GM12878 (cell line): ENCODE results near the gene ELFN2. TPM values are rescaled to one million over a fixed set of nuclear protein-coding genes. Genes with fewer than 3 reads are reported as not detected.

Source experiments
- ATAC-seq: fragments of 200-7000 bp; cut with Tn5 transposase; 3 replicates; pipeline ENCODE4 v1.9.1; 2020; ENCODE audit warnings: mild to moderate bottlenecking, moderate library complexity
- BruUV-seq: library from RNA; stranded (reverse); fragments of 400-500 nt; replicated peaks from 2 replicates; lab custom pipeline; 2021; lab: Mats Ljungman, UMichigan
- CTCF ChIA-PET: fragments of 300-600 bp; sonication (Branson Sonifier 250); formaldehyde crosslinking; extraction: SDS; loops from one replicate; lab custom pipeline; 2021; ENCODE audit warnings: inconsistent platforms; lab: Yijun Ruan, JAX
- POLR2A ChIA-PET: fragments of 350-600 bp; formaldehyde crosslinking; extraction: SDS; loops from one replicate; lab custom pipeline; 2021; ENCODE audit warnings: inconsistent platforms; lab: Charles Lee
- RAD21 ChIA-PET: fragments of 300-600 bp; sonication (Branson Sonifier 250); formaldehyde crosslinking; loops from one replicate; lab custom pipeline; 2023; ENCODE audit warnings: antibody characterized with exemption; ENCODE audit not compliant: unreplicated experiment; lab: Charles Lee
- SMC1A ChIA-PET: fragments of 300-600 bp; sonication (Branson Sonifier 250); formaldehyde crosslinking; loops from one replicate; lab custom pipeline; 2023; ENCODE audit not compliant: unreplicated experiment, uncharacterized antibody; lab: Charles Lee
- DNase-seq: peaks from one replicate; pipeline ENCODE4 v3.0.0-alpha.2; 2011; ENCODE audit warnings: low read depth, low spot score
- FAIRE-seq: peaks from 3 replicates; lab custom pipeline; 2011; peaks lifted over from hg19 to GRCh38; lab: Jason Lieb, UNC
- H2AFZ ChIP-seq: 2 replicates; pipeline ENCODE4 v1.6.0; 2011; ENCODE audit warnings: low read depth, low read length, control low read depth; ENCODE audit not compliant: control insufficient read depth
- H3K27ac ChIP-seq: 2 replicates; pipeline ENCODE4 v1.5.1; 2011; ENCODE audit warnings: control low read depth; ENCODE audit not compliant: control insufficient read depth, insufficient read depth
- H3K27me3 ChIP-seq, 2 experiments: replicated peaks in 1 of 2; 2 replicates each; pipeline versions ENCODE4 v1.6.0 to v1.6.1; 2011; ENCODE audit warnings: low read length in 1 of 2; ENCODE audit not compliant: control insufficient read depth in 2 of 2, insufficient read depth in 2 of 2
- H3K36me3 ChIP-seq, 2 experiments: 2 replicates each; pipeline ENCODE4 v1.5.1; 2011; ENCODE audit warnings: low read length in 1 of 2; ENCODE audit not compliant: control insufficient read depth in 2 of 2, insufficient read depth in 2 of 2
- H3K4me1 ChIP-seq: 2 replicates; pipeline ENCODE4 v1.6.1; 2011; ENCODE audit warnings: mild to moderate bottlenecking, low read length, moderate library complexity, mixed read lengths; ENCODE audit not compliant: control insufficient read depth, insufficient read depth
- H3K4me2 ChIP-seq: 2 replicates; pipeline ENCODE4 v1.6.0; 2011; ENCODE audit warnings: control low read depth; ENCODE audit not compliant: control insufficient read depth, insufficient read depth
- H3K4me3 ChIP-seq: fragments of 200-600 bp; sonication (generic); 2 replicates; pipeline ENCODE4 v1.5.1; 2016
- H3K79me2 ChIP-seq: 2 replicates; pipeline ENCODE4 v1.6.0; 2011; ENCODE audit warnings: low read length; ENCODE audit not compliant: control insufficient read depth, insufficient read depth
- H3K9ac ChIP-seq: 2 replicates; pipeline ENCODE4 v1.8.0; 2011; ENCODE audit warnings: low read length, control low read depth, mixed read lengths; ENCODE audit not compliant: control insufficient read depth, insufficient read depth
- H3K9me3 ChIP-seq: replicated peaks from 3 replicates; pipeline ENCODE4 v1.5.1; 2011; ENCODE audit warnings: mild to moderate bottlenecking, low read length; ENCODE audit not compliant: control insufficient read depth, insufficient read depth
- H4K20me1 ChIP-seq: 2 replicates; pipeline ENCODE4 v1.6.0; 2011; ENCODE audit not compliant: control insufficient read depth, insufficient read depth
- CEBPB ChIP-seq, 2 experiments: fragments of 150-350 bp in 1 of 2; IDR thresholded peaks; 2 replicates each; pipeline ENCODE4 v1.6.1; 2012 to 2014; ENCODE audit warnings: low read depth in 2 of 2, low read length in 2 of 2, borderline replicate concordance in 1 of 2, inconsistent platforms in 1 of 2
- HDAC6 ChIP-seq: fragments of 200-600 bp; sonication (generic); IDR thresholded peaks from one replicate; pipeline ENCODE4 v1.8.0; 2017; ENCODE audit warnings: antibody characterized with exemption; ENCODE audit not compliant: unreplicated experiment
- IKZF2 ChIP-seq, 2 experiments: fragments of 450-650 bp; IDR thresholded peaks; 2 replicates each; pipeline ENCODE4 v1.6.1; 2017; ENCODE audit warnings: mild to moderate bottlenecking in 2 of 2, moderate library complexity in 2 of 2
- MTA3 ChIP-seq: IDR thresholded peaks from 2 replicates; pipeline ENCODE4 v1.6.1; 2012; ENCODE audit warnings: low read length, inconsistent platforms, borderline replicate concordance
- POLR2AphosphoS5 ChIP-seq: IDR thresholded peaks from 2 replicates; pipeline ENCODE4 v1.6.1; 2011; ENCODE audit warnings: mild to moderate bottlenecking, low read length, inconsistent platforms
- SREBF1 ChIP-seq: IDR thresholded peaks from 2 replicates; pipeline ENCODE4 v1.6.1; 2012; ENCODE audit warnings: mild to moderate bottlenecking, low read length
- YBX1 ChIP-seq: fragments of 450-650 bp; IDR thresholded peaks from 2 replicates; pipeline ENCODE4 v1.6.1; 2016; ENCODE audit warnings: antibody characterized with exemption
- ZSCAN29 ChIP-seq: fragments of 450-650 bp; IDR thresholded peaks from 2 replicates; pipeline ENCODE4 v1.6.1; 2017; ENCODE audit warnings: mild to moderate bottlenecking, moderate library complexity
- WGBS: methylation state at CpG from one replicate; pipeline ENCODE4 v1.1.6; 2016; ENCODE audit warnings: low lambda C conversion rate; ENCODE audit not compliant: insufficient replicate concordance, insufficient coverage; ENCODE audit errors: missing lambda C conversion rate; 5-methylcytosine and 5-hydroxymethylcytosine counted together
- in situ Hi-C: fragments of 300-500 bp; cut with MboI; formaldehyde crosslinking; loops from 9 replicates; pipeline ENCODE4 v1.14.3; 2018; ENCODE audit warnings: mixed read lengths
- intact Hi-C: fragments of 100-400 bp; cut with micrococcal nuclease; formaldehyde crosslinking; loops from one replicate; pipeline ENCODE4 v1.14.2; 2022; ENCODE audit not compliant: unreplicated experiment
- polyA plus RNA-seq, 11 experiments: library from polyadenylated mRNA; depleted of rRNA in 4 of 11; unstranded in 6 of 11; stranded (reverse) in 5 of 11; fragments of >200 nt; fragmentation: Nextera tagmentation in 4 of 11; fragmentation: Illumina TruSeq in 1 of 11; extraction: Ambion mirVana in 4 of 11; extraction: Trizol in 1 of 11; gene quantifications; 1 replicate in 1 of 11; 2 replicates in 10 of 11; pipeline versions ENCODE4 v1.2.1 to v1.2.3, GENCODE V29; 2011 to 2016; ENCODE audit warnings: inconsistent platforms in 2 of 11, missing spikeins in 2 of 11, low read depth in 1 of 11
- total RNA-seq, 4 experiments: library from RNA; depleted of rRNA in 3 of 4; stranded (reverse); fragments of >200 nt in 3 of 4; fragmentation: Illumina TruSeq in 1 of 4; extraction: Trizol in 1 of 4; gene quantifications; 2 replicates each; pipeline versions ENCODE4 v1.2.1 to v1.2.3, GENCODE V29; 2013 to 2021
- TF ChIP-seq, protein P1 (sequence below): fragments of 450-650 bp; IDR thresholded peaks from 2 replicates; pipeline ENCODE4 v1.6.1; 2016; ENCODE audit warnings: mild to moderate bottlenecking
- TF ChIP-seq, protein P2 (sequence below): fragments of 450-650 bp; IDR thresholded peaks from 2 replicates; pipeline ENCODE4 v1.6.1; 2018; ENCODE audit warnings: borderline replicate concordance, mild to moderate bottlenecking; ENCODE audit not compliant: partially characterized antibody
- TF ChIP-seq, protein P3 (sequence below): fragments of 150-350 bp; IDR thresholded peaks from 2 replicates; pipeline ENCODE4 v1.6.1; 2016; ENCODE audit warnings: low read depth, low read length

Gene ELFN2
- total and polyA plus RNA-seq, 10 of the 15 experiments (the other 5 are each of a cell fraction or from before 2014, with no cell fraction given), result 0.03 to 0.05 TPM; not detected in 8

DNA sequence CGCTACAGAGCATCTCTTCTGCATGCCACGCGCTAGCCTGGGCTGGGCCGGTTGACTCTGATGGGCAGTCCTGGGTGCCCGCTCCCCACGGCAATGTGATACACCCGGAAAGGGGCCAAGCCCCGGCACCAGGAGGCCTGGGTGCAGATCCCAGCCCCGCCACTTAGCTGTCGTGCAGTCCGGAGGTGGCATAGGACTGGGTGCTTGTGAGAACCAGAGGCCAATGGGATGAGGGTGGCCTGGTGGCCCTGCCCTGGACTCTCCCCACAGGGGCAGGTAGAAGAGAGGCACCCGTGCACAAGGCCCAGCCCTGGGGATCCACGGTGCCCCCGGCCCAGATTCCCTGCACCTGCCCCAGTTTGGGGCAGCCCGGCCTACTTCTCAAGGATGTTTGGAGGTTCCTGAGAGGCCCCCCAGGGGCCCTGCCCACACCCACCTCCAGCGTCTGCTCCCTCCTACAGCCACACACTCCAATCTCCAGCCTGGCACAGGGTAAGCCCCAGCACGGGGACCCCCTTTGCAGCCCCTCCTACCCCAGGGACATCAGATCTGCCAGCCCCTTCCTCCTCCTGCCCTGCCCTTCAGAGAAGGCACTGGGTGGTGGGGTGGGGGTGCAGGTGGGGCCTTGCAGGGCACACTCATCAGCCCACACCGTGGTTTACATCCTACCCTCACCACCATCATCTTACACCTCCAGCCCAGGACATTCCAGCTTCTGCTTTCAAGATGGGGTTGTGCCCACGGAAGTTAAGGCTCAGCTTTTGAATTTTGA, 78.0 kb downstream of the ELFN2 start:
- H2AFZ ChIP-seq, result no peak overlapping the region
- no peaks in the 10 kb centered on the region for H3K9me3 ChIP-seq
- ATAC-seq (no peak; the same call in 2 of the 3 replicates), FAIRE-seq (no peak), DNase-seq (no peak)
- in situ Hi-C loops, result no loop called here
- RAD21 ChIA-PET, result no interaction called here
- no TSS peak for BruUV-seq
- CTCF ChIA-PET, result no interaction called here
- peaks cover 2 to 5% of the 10 kb centered on the region in 2 experiments; a peak in 3 of 4 replicates for H3K27me3 ChIP-seq
- H3K9ac ChIP-seq, result no peak overlapping the region
- WGBS, result 24% methylated on average over 18 of the region's 19 CpGs
- SMC1A ChIA-PET, result no interaction called here
- H3K4me3 ChIP-seq, result no peak overlapping the region
- no peaks in the 10 kb centered on the region for H3K79me2 ChIP-seq
- H3K4me2 ChIP-seq, result no peak overlapping the region
- H4K20me1 ChIP-seq, result no peaks in the 10 kb centered on the region
- no peak overlapping the region for H3K27ac ChIP-seq
- POLR2A ChIA-PET, result interaction anchor here (0.5 kb wide), 1 partner anchor 33 kb away, joined by 4 read pairs; no protein-coding TSS in a partner anchor
- no peaks in the 10 kb centered on the region for H3K36me3 ChIP-seq
- H3K4me1 ChIP-seq, result no peaks in the 10 kb centered on the region
- intact Hi-C loops, result no loop called here
- no peak for TF ChIP-seq IKZF2 (IDR thresholded peaks at IDR 0.05)
- no peak for TF ChIP-seq CEBPB (IDR thresholded peaks at IDR 0.05; ENCODE audit: borderline replicate concordance in 1 of 2, low read depth in 2 of 2, low read length in 2 of 2)
- TF ChIP-seq, protein P1, sequence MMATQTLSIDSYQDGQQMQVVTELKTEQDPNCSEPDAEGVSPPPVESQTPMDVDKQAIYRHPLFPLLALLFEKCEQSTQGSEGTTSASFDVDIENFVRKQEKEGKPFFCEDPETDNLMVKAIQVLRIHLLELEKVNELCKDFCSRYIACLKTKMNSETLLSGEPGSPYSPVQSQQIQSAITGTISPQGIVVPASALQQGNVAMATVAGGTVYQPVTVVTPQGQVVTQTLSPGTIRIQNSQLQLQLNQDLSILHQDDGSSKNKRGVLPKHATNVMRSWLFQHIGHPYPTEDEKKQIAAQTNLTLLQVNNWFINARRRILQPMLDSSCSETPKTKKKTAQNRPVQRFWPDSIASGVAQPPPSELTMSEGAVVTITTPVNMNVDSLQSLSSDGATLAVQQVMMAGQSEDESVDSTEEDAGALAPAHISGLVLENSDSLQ, result no peak
- TF ChIP-seq SREBF1, result no peak
- no peak for TF ChIP-seq POLR2AphosphoS5
- TF ChIP-seq, protein P2, sequence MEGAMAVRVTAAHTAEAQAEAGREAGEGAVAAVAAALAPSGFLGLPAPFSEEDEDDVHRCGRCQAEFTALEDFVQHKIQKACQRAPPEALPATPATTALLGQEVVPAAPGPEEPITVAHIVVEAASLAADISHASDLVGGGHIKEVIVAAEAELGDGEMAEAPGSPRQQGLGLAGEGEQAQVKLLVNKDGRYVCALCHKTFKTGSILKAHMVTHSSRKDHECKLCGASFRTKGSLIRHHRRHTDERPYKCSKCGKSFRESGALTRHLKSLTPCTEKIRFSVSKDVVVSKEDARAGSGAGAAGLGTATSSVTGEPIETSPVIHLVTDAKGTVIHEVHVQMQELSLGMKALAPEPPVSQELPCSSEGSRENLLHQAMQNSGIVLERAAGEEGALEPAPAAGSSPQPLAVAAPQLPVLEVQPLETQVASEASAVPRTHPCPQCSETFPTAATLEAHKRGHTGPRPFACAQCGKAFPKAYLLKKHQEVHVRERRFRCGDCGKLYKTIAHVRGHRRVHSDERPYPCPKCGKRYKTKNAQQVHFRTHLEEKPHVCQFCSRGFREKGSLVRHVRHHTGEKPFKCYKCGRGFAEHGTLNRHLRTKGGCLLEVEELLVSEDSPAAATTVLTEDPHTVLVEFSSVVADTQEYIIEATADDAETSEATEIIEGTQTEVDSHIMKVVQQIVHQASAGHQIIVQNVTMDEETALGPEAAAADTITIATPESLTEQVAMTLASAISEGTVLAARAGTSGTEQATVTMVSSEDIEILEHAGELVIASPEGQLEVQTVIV, result no peak
- TF ChIP-seq YBX1, result no peak
- TF ChIP-seq HDAC6, result no peak
- TF ChIP-seq ZSCAN29, result no peak
- no peak for TF ChIP-seq MTA3
- TF ChIP-seq, protein P3, sequence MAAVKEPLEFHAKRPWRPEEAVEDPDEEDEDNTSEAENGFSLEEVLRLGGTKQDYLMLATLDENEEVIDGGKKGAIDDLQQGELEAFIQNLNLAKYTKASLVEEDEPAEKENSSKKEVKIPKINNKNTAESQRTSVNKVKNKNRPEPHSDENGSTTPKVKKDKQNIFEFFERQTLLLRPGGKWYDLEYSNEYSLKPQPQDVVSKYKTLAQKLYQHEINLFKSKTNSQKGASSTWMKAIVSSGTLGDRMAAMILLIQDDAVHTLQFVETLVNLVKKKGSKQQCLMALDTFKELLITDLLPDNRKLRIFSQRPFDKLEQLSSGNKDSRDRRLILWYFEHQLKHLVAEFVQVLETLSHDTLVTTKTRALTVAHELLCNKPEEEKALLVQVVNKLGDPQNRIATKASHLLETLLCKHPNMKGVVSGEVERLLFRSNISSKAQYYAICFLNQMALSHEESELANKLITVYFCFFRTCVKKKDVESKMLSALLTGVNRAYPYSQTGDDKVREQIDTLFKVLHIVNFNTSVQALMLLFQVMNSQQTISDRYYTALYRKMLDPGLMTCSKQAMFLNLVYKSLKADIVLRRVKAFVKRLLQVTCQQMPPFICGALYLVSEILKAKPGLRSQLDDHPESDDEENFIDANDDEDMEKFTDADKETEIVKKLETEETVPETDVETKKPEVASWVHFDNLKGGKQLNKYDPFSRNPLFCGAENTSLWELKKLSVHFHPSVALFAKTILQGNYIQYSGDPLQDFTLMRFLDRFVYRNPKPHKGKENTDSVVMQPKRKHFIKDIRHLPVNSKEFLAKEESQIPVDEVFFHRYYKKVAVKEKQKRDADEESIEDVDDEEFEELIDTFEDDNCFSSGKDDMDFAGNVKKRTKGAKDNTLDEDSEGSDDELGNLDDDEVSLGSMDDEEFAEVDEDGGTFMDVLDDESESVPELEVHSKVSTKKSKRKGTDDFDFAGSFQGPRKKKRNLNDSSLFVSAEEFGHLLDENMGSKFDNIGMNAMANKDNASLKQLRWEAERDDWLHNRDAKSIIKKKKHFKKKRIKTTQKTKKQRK, result no peak
